B cell (primary cell): ENCODE measurements around the gene XRCC4.

Source experiments
- CTCF ChIP-seq: fragments of 200-600 bp; IDR thresholded peaks from one replicate; pipeline ENCODE4 v1.8.0; 2022; ENCODE audit warnings: antibody characterized with exemption, mild to moderate bottlenecking
- EZH2 ChIP-seq: IDR thresholded peaks from 2 replicates; pipeline ENCODE4 v1.6.1; 2012; ENCODE audit warnings: borderline replicate concordance, low read depth, mild to moderate bottlenecking, moderate library complexity, low read length; ENCODE audit not compliant: insufficient read depth, poor library complexity, severe bottlenecking

GRCh38 chr5:83374547-83374946 lies 297.2 kb downstream of the XRCC4 start:
- TF ChIP-seq CTCF (no peak), EZH2 (no peak)
